H1 (cell line): ENCODE data around the gene METTL25B. TPM values are rescaled to one million over a fixed set of nuclear protein-coding genes. Genes with fewer than 3 reads are reported as not detected.

ENCODE experiments used
- BRCA1 ChIP-seq: IDR thresholded peaks from 2 replicates; pipeline ENCODE4 v1.6.1; 2012; ENCODE audit warnings: low read depth, low read length, improper control_type of control experiment
- CBX5 ChIP-seq: fragments of 300-800, 300-1000 bp; sonication (generic); IDR thresholded peaks from 2 replicates; pipeline ENCODE4 v1.7.1; 2016; ENCODE audit warnings: antibody characterized with exemption, low read length, low read depth
- CTBP2 ChIP-seq: IDR thresholded peaks from 2 replicates; pipeline ENCODE4 v1.7.0; 2011; ENCODE audit warnings: borderline replicate concordance, mild to moderate bottlenecking, moderate library complexity, mixed read lengths, low read length; ENCODE audit not compliant: insufficient read depth, insufficient read length
- CTCF ChIP-seq, 3 experiments: IDR thresholded peaks; 1 replicate in 2 of 3; 2 replicates in 1 of 3; pipeline versions ENCODE4 v1.5.1 to v1.6.1; 2011; ENCODE audit warnings: low read length in 3 of 3, mild to moderate bottlenecking in 3 of 3, inconsistent platforms in 2 of 3, low read depth in 1 of 3, moderate library complexity in 1 of 3; ENCODE audit not compliant: insufficient read depth in 1 of 3; ENCODE audit errors: control extremely low read depth in 1 of 3
- EGR1 ChIP-seq: IDR thresholded peaks from 2 replicates; pipeline ENCODE4 v1.6.1; 2011; ENCODE audit warnings: low read depth, low read length, borderline replicate concordance
- FOSL1 ChIP-seq: IDR thresholded peaks from 2 replicates; pipeline ENCODE4 v1.6.1; 2011; ENCODE audit warnings: mild to moderate bottlenecking, low read depth, low read length, moderate library complexity; ENCODE audit not compliant: insufficient read depth
- HDAC2 ChIP-seq, 2 experiments: fragments of 300-600 bp in 1 of 2; sonication (generic) in 1 of 2; IDR thresholded peaks; 2 replicates each; pipeline ENCODE4 v1.6.1; 2011 to 2012; ENCODE audit warnings: low read depth in 2 of 2, low read length in 2 of 2, mild to moderate bottlenecking in 2 of 2, moderate library complexity in 2 of 2, borderline replicate concordance in 1 of 2, inconsistent platforms in 1 of 2
- POLR2AphosphoS5 ChIP-seq: IDR thresholded peaks from 2 replicates; pipeline ENCODE4 v1.6.1; 2011; ENCODE audit warnings: low read depth, low read length
- SRF ChIP-seq: IDR thresholded peaks from 2 replicates; pipeline ENCODE4 v1.6.1; 2011; ENCODE audit warnings: mild to moderate bottlenecking, low read depth, low read length, moderate library complexity
- TBP ChIP-seq: IDR thresholded peaks from 2 replicates; pipeline ENCODE4 v1.6.1; 2011; ENCODE audit warnings: low read depth, low read length, improper control_type of control experiment
- polyA plus RNA-seq, 7 experiments: library from polyadenylated mRNA; depleted of rRNA in 3 of 7; stranded (reverse) in 5 of 7; unstranded in 2 of 7; fragments of >200 nt in 5 of 7; fragments of 200-250 nt in 2 of 7; gene quantifications; 1 replicate in 5 of 7; 2 replicates in 1 of 7; 4 replicates in 1 of 7; pipeline versions ENCODE4 v1.2.1 to v1.2.3, GENCODE V29; 2011 to 2013; ENCODE audit warnings: missing spikeins in 2 of 7, mixed read lengths in 2 of 7
- total RNA-seq: library from RNA; stranded (reverse); fragmentation: NEBNext Ultra II Directional; extraction: Animal tissue kit (Norgen Biotek cat#: 25700); gene quantifications from 2 replicates; pipeline ENCODE4 v1.2.1, GENCODE V29; 2021
- TF ChIP-seq, protein P1 (sequence below): IDR thresholded peaks from 2 replicates; pipeline ENCODE4 v1.6.1; 2011; ENCODE audit warnings: low read length, improper control_type of control experiment
- TF ChIP-seq, protein P2 (sequence below): IDR thresholded peaks from 2 replicates; pipeline ENCODE4 v1.6.1; 2011; ENCODE audit warnings: low read depth, mild to moderate bottlenecking, low read length; ENCODE audit not compliant: insufficient read depth

METTL25B gene
- total and polyA plus RNA-seq, 2 of the 8 experiments (the other 6 are each of a cell fraction or from before 2014, with no cell fraction given) = 28.4 to 30.1 TPM

DNA sequence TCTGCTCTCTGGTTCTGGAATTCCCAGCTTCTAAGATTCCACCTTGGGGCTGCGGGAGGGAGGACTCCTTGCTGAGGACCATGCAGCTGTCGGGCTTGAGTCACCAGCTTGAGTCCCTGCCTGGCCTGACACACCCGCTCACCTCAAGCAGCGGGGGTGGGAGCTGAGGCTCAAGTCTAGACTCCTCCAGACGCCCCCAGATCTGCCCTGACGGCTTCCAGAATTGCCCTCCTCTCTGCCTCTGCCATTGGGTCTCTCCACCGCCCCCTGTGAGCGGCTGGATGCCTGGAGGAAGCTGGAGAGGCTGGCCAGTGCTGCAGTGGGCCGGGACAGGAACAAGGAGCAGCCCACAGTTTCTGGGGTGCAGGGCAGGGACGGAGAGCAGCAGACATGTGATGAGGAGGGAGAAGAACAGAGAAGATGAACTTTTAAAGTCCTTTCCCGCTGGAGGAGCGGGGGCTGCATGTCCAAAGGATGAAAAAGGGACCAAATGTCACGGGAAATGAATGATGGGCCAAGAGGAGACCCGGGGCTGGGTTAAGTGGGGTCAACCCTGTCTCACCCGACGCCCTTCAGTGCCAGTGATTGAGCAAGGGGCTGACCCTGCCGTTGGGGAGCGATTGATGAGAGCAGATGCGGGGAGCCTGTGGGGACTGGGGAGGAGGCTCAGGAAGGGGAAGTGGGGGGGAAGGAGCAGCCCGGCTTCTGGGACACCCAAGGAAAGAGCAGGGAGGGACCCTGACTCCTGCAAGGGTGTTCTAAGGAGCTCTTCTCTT is 36.4 kb upstream of the METTL25B start (continued):
- TF ChIP-seq, protein P1, sequence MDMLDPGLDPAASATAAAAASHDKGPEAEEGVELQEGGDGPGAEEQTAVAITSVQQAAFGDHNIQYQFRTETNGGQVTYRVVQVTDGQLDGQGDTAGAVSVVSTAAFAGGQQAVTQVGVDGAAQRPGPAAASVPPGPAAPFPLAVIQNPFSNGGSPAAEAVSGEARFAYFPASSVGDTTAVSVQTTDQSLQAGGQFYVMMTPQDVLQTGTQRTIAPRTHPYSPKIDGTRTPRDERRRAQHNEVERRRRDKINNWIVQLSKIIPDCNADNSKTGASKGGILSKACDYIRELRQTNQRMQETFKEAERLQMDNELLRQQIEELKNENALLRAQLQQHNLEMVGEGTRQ = no peak
- no peak for TF ChIP-seq POLR2AphosphoS5
- TF ChIP-seq BRCA1 = no peak
- TF ChIP-seq CTCF (IDR thresholded peaks at IDR 0.05; ENCODE audit: control extremely low read depth in 1 of 3, insufficient read depth in 1 of 3, low read depth in 1 of 3, low read length in 3 of 3) = peak in 2 of 3 experiments; percentile 10 to 11; a peak in 1 of 4 replicates
- TF ChIP-seq EGR1 = peak; percentile 40; the same call in 1 of the 2 replicates
- no peak for TF ChIP-seq HDAC2 (IDR thresholded peaks at IDR 0.05; ENCODE audit: borderline replicate concordance in 1 of 2, low read depth in 2 of 2, low read length in 2 of 2)
- no peak for TF ChIP-seq SRF
- TF ChIP-seq, protein P2, sequence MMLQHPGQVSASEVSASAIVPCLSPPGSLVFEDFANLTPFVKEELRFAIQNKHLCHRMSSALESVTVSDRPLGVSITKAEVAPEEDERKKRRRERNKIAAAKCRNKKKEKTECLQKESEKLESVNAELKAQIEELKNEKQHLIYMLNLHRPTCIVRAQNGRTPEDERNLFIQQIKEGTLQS = no peak
- TF ChIP-seq CTBP2 = no peak
- no peak for TF ChIP-seq CBX5
- peak; percentile 21; the same call in 1 of the 2 replicates for TF ChIP-seq TBP
- no peak for TF ChIP-seq FOSL1
